H1 (cell line): ENCODE measurements around the gene SPDYE3. TPM values are rescaled to one million over a fixed set of nuclear protein-coding genes. Genes with fewer than 3 reads are reported as not detected.

Experiments used
- CHD2 ChIP-seq: IDR thresholded peaks from 2 replicates; pipeline ENCODE4 v1.6.1; 2012; ENCODE audit warnings: low read length, improper control_type of control experiment
- HDAC2 ChIP-seq, 2 experiments: fragments of 300-600 bp in 1 of 2; sonication (generic) in 1 of 2; IDR thresholded peaks; 2 replicates each; pipeline ENCODE4 v1.6.1; 2011 to 2012; ENCODE audit warnings: low read depth in 2 of 2, low read length in 2 of 2, mild to moderate bottlenecking in 2 of 2, moderate library complexity in 2 of 2, borderline replicate concordance in 1 of 2, inconsistent platforms in 1 of 2
- JUND ChIP-seq: IDR thresholded peaks from 2 replicates; pipeline ENCODE4 v1.6.1; 2011; ENCODE audit warnings: mild to moderate bottlenecking, improper control_type of control experiment, low read length
- TAF7 ChIP-seq: optimal IDR thresholded peaks from 2 replicates; pipeline ENCODE3; 2011; ENCODE audit warnings: low read depth, mild to moderate bottlenecking, inconsistent platforms, low read length, moderate library complexity, borderline replicate concordance
- polyA plus RNA-seq, 7 experiments: library from polyadenylated mRNA; depleted of rRNA in 3 of 7; stranded (reverse) in 5 of 7; unstranded in 2 of 7; fragments of >200 nt in 5 of 7; fragments of 200-250 nt in 2 of 7; gene quantifications; 1 replicate in 5 of 7; 2 replicates in 1 of 7; 4 replicates in 1 of 7; pipeline versions ENCODE4 v1.2.1 to v1.2.3, GENCODE V29; 2011 to 2013; ENCODE audit warnings: missing spikeins in 2 of 7, mixed read lengths in 2 of 7
- total RNA-seq: library from RNA; stranded (reverse); fragmentation: NEBNext Ultra II Directional; extraction: Animal tissue kit (Norgen Biotek cat#: 25700); gene quantifications from 2 replicates; pipeline ENCODE4 v1.2.1, GENCODE V29; 2021
- TF ChIP-seq, protein P1 (sequence below): IDR thresholded peaks from 2 replicates; pipeline ENCODE4 v1.6.1; 2011; ENCODE audit warnings: low read length, improper control_type of control experiment

The SPDYE3 gene
- total and polyA plus RNA-seq, 2 of the 8 experiments (the other 6 are each of a cell fraction or from before 2014, with no cell fraction given) = not detected

GRCh38 chr7:100266576-100267354 lies 40.7 kb upstream of the SPDYE3 start (continued):
- no peak for TF ChIP-seq TAF7
- TF ChIP-seq CHD2 = no peak
- TF ChIP-seq, protein P1, sequence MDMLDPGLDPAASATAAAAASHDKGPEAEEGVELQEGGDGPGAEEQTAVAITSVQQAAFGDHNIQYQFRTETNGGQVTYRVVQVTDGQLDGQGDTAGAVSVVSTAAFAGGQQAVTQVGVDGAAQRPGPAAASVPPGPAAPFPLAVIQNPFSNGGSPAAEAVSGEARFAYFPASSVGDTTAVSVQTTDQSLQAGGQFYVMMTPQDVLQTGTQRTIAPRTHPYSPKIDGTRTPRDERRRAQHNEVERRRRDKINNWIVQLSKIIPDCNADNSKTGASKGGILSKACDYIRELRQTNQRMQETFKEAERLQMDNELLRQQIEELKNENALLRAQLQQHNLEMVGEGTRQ = no peak
- TF ChIP-seq JUND = no peak
- no peak for TF ChIP-seq HDAC2 (IDR thresholded peaks at IDR 0.05; ENCODE audit: borderline replicate concordance in 1 of 2, low read depth in 2 of 2, low read length in 2 of 2)
- TF ChIP-seq, all 59 proteins: peak for 0
